ENCODE results near the gene PTPRM. TPM values are rescaled to one million over a fixed set of nuclear protein-coding genes. Genes with fewer than 3 reads are reported as not detected.

PTPRM gene
- total and polyA plus RNA-seq, 2 experiments from 2014 or later: 1.6 to 5.3 TPM

DNA sequence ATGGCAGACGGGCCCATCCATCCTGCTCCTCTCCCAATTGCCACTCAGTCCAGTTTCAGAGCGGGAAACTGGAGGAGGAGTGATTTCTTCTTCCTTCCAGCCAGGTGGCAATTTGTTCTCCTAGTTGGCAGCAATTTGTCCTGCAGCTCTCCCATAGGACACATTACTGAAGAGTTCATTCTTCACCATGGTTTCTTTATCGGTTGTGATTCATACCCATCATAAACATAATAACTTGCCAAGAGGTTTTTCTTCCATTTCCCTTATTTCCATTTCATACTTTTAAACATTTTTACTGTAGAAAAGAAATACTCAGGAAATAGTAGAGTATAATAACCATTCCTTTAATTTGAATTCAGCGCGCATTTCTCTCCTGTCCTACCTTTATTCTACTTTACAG, 664.2 kb downstream of the PTPRM start (continued):
- TF ChIP-seq, protein P1, sequence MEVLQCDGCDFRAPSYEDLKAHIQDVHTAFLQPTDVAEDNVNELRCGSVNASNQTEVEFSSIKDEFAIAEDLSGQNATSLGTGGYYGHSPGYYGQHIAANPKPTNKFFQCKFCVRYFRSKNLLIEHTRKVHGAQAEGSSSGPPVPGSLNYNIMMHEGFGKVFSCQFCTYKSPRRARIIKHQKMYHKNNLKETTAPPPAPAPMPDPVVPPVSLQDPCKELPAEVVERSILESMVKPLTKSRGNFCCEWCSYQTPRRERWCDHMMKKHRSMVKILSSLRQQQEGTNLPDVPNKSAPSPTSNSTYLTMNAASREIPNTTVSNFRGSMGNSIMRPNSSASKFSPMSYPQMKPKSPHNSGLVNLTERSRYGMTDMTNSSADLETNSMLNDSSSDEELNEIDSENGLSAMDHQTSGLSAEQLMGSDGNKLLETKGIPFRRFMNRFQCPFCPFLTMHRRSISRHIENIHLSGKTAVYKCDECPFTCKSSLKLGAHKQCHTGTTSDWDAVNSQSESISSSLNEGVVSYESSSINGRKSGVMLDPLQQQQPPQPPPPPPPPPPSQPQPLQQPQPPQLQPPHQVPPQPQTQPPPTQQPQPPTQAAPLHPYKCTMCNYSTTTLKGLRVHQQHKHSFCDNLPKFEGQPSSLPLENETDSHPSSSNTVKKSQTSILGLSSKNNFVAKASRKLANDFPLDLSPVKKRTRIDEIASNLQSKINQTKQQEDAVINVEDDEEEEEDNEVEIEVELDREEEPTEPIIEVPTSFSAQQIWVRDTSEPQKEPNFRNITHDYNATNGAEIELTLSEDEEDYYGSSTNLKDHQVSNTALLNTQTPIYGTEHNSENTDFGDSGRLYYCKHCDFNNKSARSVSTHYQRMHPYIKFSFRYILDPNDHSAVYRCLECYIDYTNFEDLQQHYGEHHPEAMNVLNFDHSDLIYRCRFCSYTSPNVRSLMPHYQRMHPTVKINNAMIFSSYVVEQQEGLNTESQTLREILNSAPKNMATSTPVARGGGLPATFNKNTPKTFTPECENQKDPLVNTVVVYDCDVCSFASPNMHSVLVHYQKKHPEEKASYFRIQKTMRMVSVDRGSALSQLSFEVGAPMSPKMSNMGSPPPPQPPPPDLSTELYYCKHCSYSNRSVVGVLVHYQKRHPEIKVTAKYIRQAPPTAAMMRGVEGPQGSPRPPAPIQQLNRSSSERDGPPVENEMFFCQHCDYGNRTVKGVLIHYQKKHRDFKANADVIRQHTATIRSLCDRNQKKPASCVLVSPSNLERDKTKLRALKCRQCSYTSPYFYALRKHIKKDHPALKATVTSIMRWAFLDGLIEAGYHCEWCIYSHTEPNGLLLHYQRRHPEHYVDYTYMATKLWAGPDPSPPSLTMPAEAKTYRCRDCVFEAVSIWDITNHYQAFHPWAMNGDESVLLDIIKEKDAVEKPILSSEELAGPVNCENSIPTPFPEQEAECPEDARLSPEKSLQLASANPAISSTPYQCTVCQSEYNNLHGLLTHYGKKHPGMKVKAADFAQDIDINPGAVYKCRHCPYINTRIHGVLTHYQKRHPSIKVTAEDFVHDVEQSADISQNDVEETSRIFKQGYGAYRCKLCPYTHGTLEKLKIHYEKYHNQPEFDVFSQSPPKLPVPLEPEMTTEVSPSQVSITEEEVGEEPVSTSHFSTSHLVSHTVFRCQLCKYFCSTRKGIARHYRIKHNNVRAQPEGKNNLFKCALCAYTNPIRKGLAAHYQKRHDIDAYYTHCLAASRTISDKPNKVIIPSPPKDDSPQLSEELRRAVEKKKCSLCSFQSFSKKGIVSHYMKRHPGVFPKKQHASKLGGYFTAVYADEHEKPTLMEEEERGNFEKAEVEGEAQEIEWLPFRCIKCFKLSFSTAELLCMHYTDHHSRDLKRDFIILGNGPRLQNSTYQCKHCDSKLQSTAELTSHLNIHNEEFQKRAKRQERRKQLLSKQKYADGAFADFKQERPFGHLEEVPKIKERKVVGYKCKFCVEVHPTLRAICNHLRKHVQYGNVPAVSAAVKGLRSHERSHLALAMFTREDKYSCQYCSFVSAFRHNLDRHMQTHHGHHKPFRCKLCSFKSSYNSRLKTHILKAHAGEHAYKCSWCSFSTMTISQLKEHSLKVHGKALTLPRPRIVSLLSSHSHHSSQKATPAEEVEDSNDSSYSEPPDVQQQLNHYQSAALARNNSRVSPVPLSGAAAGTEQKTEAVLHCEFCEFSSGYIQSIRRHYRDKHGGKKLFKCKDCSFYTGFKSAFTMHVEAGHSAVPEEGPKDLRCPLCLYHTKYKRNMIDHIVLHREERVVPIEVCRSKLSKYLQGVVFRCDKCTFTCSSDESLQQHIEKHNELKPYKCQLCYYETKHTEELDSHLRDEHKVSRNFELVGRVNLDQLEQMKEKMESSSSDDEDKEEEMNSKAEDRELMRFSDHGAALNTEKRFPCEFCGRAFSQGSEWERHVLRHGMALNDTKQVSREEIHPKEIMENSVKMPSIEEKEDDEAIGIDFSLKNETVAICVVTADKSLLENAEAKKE (CRISPR knock-in tag; IDR thresholded peaks at IDR 0.05): no peak

DNA sequence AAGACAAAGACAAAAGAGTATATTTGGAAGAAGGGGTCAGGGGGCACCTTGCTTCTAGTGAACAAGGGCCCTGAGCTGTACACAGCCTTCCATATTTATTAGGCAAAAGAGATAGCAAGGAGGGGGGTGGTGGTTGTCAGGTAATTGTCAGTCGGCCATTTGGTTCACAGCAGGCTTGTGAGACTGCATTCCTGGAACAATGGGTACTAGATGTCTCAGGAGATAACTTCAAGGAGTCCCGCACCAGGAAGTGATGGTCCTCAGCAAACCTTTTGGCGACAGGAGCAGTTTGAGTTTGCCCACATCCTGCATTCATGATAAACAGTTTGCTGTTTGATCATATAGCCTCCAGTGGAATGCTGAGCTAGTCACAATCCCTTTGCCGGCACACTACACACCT, 665.7 kb downstream of the PTPRM start:
- Mint-ChIP-seq H3K27ac (no peak overlapping the region), H3K9me3 (peaks cover 6% of the 10 kb centered on the region; the same call in 2 of the 3 replicates), H3K36me3 (ENCODE audit: low read depth) (peaks cover 1% of the 10 kb centered on the region; the same call in 2 of the 3 replicates), H3K4me1 (peaks cover 9% of the 10 kb centered on the region; the same call in 2 of the 3 replicates), H3K27me3 (ENCODE audit: insufficient read depth, low read depth, poor library complexity) (no peaks in the 10 kb centered on the region), H3K4me3 (no peak overlapping the region)
- Histone ChIP-seq H3K4me1 (ENCODE audit: insufficient read depth) (peaks cover 6% of the 10 kb centered on the region; the same call in 1 of the 2 replicates), H4K20me1 (replicated peaks; ENCODE audit: insufficient read depth) (no peaks in the 10 kb centered on the region), H3K36me3 (ENCODE audit: insufficient read depth) (no peaks in the 10 kb centered on the region), H3K4me3 (no peak overlapping the region), H3K27ac (ENCODE audit: low read depth) (no peak overlapping the region), H3K79me2 (replicated peaks; ENCODE audit: insufficient read depth) (no peaks in the 10 kb centered on the region), H3K27me3 (ENCODE audit: insufficient read depth) (no peaks in the 10 kb centered on the region), H3K9me2 (ENCODE audit: insufficient read depth) (0 out of 2 replicates have a peak, but pooled peaks cover 2% of the 10 kb centered on the region), H2AFZ (no peak overlapping the region), H3F3A (replicated peaks; ENCODE audit: low read depth) (no peaks in the 10 kb centered on the region), H3K4me2 (no peak overlapping the region)
- ATAC-seq: peak; percentile 44
- DNase-seq (ENCODE audit: low spot score): peak; percentile 36
- TF ChIP-seq, protein P1 (CRISPR knock-in tag; IDR thresholded peaks at IDR 0.05): peak; percentile 96
- TF ChIP-seq ZNF114 (CRISPR knock-in tag; IDR thresholded peaks at IDR 0.05): no peak
